HL-60 (cell line): ENCODE results near the gene BDH1.

Source experiments
- DNase-seq, 2 experiments: peaks; one replicate each; pipeline ENCODE4 v3.0.0-alpha.2; 2010 to 2020; ENCODE audit warnings: low read depth in 1 of 2, low spot score in 1 of 2
- H3K27ac ChIP-seq: fragments of 250-450 bp; sonication (Bioruptor Pico); replicated peaks from 2 replicates; pipeline ENCODE4 v1.5.1; 2020; ENCODE audit warnings: mild to moderate bottlenecking, moderate library complexity
- H3K27me3 ChIP-seq: fragments of 250-450 bp; sonication (Bioruptor Pico); 2 replicates; pipeline ENCODE4 v1.5.1; 2021; ENCODE audit warnings: mild to moderate bottlenecking, moderate library complexity; ENCODE audit not compliant: insufficient read depth, poor library complexity, severe bottlenecking
- H3K4me3 ChIP-seq: replicated peaks from 2 replicates; pipeline ENCODE4 v1.5.1; 2011; ENCODE audit warnings: mild to moderate bottlenecking, control low read depth, low read length; ENCODE audit not compliant: insufficient read depth
- GABPA ChIP-seq: IDR thresholded peaks from 2 replicates; pipeline ENCODE4 v1.6.1; 2012; ENCODE audit warnings: low read depth
- POLR2AphosphoS5 ChIP-seq: IDR thresholded peaks from 2 replicates; pipeline ENCODE4 v1.6.1; 2012; ENCODE audit warnings: low read depth
- SPI1 ChIP-seq: IDR thresholded peaks from 2 replicates; pipeline ENCODE4 v1.6.1; 2012; ENCODE audit warnings: low read depth, mild to moderate bottlenecking, borderline replicate concordance
- TF ChIP-seq, protein P1 (sequence below): IDR thresholded peaks from one replicate; pipeline ENCODE4 v1.5.1; 2011; ENCODE audit warnings: low read length, control low read depth, inconsistent platforms; ENCODE audit not compliant: insufficient read depth
- TF ChIP-seq, protein P2 (sequence below): IDR thresholded peaks from 2 replicates; pipeline ENCODE4 v1.6.1; 2012; ENCODE audit warnings: low read depth; ENCODE audit not compliant: insufficient replicate concordance

BDH1 gene

DNA sequence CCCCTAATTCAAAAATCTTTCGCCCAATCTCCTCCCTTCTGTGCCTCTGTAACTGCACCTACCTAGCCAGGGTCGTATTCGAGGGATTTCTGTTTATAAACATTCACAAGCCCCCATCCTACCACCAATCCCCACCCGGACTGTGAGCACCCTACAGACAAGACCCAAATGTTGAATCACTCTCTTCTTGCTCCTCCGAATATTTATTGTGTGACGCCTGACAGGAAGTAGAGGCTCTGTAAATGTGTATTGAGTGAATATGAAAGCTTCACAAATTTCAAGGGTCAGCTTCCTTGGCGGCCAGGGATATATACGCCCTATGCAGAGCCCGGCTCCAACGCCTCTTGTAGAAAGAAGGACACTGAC is 1.6 kb downstream of the BDH1 start:
- no peak for DNase-seq
- Histone ChIP-seq H3K4me3 (peak overlapping the region; percentile 87), H3K27ac (peak overlapping the region; percentile 65), H3K27me3 (no peaks in the 10 kb centered on the region)
- no peak for TF ChIP-seq SPI1

DNA sequence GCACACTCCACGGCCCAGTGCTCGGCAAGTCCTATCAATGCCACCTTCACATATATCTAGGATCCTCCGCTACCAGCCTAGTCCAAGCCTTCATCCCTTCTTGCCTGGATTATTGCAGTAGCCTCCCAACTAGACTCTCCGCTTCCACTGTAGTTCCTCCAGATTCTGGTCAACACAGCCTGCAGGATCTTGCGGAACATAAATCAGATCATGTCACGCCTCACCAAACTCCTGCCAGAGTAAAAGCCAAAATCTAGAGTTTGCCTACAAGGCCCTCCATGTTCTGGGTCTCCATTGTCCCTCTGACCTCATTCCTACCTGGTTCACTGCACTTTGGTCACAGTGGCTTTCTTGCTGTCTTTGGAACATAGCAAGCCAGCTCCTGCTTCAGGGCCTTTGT is 3.6 kb downstream of the BDH1 start:
- no peaks in the 10 kb centered on the region for H3K27me3 ChIP-seq
- H3K4me3 ChIP-seq, result no peak overlapping the region
- TF ChIP-seq SPI1 (no peak), GABPA (no peak), POLR2AphosphoS5 (no peak)
- TF ChIP-seq, protein P1, sequence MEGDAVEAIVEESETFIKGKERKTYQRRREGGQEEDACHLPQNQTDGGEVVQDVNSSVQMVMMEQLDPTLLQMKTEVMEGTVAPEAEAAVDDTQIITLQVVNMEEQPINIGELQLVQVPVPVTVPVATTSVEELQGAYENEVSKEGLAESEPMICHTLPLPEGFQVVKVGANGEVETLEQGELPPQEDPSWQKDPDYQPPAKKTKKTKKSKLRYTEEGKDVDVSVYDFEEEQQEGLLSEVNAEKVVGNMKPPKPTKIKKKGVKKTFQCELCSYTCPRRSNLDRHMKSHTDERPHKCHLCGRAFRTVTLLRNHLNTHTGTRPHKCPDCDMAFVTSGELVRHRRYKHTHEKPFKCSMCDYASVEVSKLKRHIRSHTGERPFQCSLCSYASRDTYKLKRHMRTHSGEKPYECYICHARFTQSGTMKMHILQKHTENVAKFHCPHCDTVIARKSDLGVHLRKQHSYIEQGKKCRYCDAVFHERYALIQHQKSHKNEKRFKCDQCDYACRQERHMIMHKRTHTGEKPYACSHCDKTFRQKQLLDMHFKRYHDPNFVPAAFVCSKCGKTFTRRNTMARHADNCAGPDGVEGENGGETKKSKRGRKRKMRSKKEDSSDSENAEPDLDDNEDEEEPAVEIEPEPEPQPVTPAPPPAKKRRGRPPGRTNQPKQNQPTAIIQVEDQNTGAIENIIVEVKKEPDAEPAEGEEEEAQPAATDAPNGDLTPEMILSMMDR, result no peak
- TF ChIP-seq, protein P2, sequence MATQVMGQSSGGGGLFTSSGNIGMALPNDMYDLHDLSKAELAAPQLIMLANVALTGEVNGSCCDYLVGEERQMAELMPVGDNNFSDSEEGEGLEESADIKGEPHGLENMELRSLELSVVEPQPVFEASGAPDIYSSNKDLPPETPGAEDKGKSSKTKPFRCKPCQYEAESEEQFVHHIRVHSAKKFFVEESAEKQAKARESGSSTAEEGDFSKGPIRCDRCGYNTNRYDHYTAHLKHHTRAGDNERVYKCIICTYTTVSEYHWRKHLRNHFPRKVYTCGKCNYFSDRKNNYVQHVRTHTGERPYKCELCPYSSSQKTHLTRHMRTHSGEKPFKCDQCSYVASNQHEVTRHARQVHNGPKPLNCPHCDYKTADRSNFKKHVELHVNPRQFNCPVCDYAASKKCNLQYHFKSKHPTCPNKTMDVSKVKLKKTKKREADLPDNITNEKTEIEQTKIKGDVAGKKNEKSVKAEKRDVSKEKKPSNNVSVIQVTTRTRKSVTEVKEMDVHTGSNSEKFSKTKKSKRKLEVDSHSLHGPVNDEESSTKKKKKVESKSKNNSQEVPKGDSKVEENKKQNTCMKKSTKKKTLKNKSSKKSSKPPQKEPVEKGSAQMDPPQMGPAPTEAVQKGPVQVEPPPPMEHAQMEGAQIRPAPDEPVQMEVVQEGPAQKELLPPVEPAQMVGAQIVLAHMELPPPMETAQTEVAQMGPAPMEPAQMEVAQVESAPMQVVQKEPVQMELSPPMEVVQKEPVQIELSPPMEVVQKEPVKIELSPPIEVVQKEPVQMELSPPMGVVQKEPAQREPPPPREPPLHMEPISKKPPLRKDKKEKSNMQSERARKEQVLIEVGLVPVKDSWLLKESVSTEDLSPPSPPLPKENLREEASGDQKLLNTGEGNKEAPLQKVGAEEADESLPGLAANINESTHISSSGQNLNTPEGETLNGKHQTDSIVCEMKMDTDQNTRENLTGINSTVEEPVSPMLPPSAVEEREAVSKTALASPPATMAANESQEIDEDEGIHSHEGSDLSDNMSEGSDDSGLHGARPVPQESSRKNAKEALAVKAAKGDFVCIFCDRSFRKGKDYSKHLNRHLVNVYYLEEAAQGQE, result no peak
- no peak overlapping the region for H3K27ac ChIP-seq
- DNase-seq, result no peak

DNA sequence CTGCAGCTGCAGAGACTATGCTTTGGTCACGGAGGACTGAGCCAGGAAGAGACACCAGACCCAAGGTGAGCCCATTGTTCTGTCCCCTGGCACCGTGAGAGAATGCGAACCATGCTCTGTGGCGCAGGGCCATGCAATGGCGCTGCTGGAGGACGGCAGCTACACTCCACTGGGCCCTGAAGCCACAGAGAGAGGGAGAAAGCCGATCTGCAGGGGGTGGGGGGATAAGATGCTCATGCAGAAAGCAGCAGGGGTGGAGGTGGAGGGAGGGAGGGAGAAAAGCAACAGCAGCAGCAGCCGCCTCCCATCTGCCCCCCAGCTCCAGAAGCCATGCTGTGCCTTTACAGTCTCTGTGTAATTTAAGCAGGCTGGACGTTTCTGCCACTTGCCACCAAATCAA is 5.3 kb downstream of the BDH1 start:
- Histone ChIP-seq H3K27me3 (no peaks in the 10 kb centered on the region), H3K27ac (no peak overlapping the region), H3K4me3 (no peak overlapping the region)
- no peak for TF ChIP-seq SPI1
- TF ChIP-seq POLR2AphosphoS5, result no peak
- TF ChIP-seq, protein P1, result no peak
- TF ChIP-seq, protein P2, result no peak
- TF ChIP-seq GABPA, result no peak
- DNase-seq, result no peak

DNA sequence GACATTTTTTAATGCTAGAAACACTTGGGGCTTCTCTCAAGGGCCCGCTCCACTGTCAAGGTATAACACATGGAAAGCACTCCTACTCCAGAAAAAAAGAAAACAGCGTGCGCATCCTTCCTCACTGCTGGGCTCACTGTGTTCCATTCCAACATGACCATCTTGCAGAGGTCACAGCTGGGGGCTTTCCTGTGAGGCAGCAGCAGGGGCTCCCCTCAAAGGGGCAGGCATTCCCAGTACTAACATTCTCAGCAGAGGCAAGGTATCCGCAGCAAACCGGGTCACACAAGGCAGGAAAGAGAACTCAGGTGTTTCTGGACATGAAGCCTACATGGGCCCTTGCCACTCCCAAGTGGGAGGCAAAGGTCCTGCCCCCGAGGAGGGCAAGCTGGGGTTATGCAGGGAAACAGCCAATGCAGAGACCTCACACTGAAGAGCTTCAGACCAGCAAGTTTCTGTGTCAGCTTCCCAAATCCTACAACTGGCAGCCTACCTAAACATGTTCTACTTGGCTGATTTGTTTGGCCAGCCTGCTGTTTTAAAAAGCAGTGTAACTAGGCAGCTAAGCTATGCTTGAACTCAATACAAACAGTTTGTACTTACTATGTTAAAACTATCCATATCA is 6.4 kb downstream of the BDH1 start:
- Histone ChIP-seq H3K27ac (no peak overlapping the region), H3K4me3 (no peak overlapping the region), H3K27me3 (no peaks in the 10 kb centered on the region)
- no peak for DNase-seq
- TF ChIP-seq SPI1, result no peak
- TF ChIP-seq, protein P2, result no peak
- TF ChIP-seq, protein P1, result no peak
- TF ChIP-seq POLR2AphosphoS5, result no peak
- TF ChIP-seq GABPA, result no peak
